CD14-positive monocyte (primary cell): Measurements from ENCODE around the gene VAMP3. TPM values are rescaled to one million over a fixed set of nuclear protein-coding genes. Genes with fewer than 3 reads are reported as not detected.

Experiments used
- DNase-seq, 3 donors: peaks; one replicate each; pipeline ENCODE4 v3.0.0-alpha.2; 2011 to 2022
- H2AFZ ChIP-seq: 2 replicates; pipeline ENCODE4 v1.6.0; 2012; ENCODE audit warnings: mild to moderate bottlenecking, low read depth, low read length, inconsistent platforms; ENCODE audit not compliant: insufficient read depth, poor library complexity, severe bottlenecking
- H3K27ac ChIP-seq, 2 donors: 1 replicate in 1 of 2; 2 replicates in 1 of 2; pipeline ENCODE4 v1.5.1; 2012 to 2013; ENCODE audit warnings: low read length in 2 of 2, control low read depth in 1 of 2, inconsistent platforms in 1 of 2, low read depth in 1 of 2, mild to moderate bottlenecking in 1 of 2
- H3K27me3 ChIP-seq, 2 donors: one replicate each; pipeline versions ENCODE4 v1.6.0 to v1.6.1; 2011 to 2013; ENCODE audit warnings: low read length in 2 of 2; ENCODE audit not compliant: control insufficient read depth in 2 of 2, insufficient read depth in 2 of 2
- H3K36me3 ChIP-seq, 2 donors: replicated peaks in 1 of 2; 1 replicate in 1 of 2; 2 replicates in 1 of 2; pipeline versions ENCODE4 v1.5.1 to v1.6.1; 2012 to 2013; ENCODE audit warnings: low read length in 2 of 2, control low read depth in 1 of 2, inconsistent platforms in 1 of 2, mild to moderate bottlenecking in 1 of 2; ENCODE audit not compliant: insufficient read depth in 2 of 2, control insufficient read depth in 1 of 2
- H3K4me1 ChIP-seq, 2 donors: 1 replicate in 1 of 2; 2 replicates in 1 of 2; pipeline versions ENCODE4 v1.5.1 to v1.6.1; 2012 to 2013; ENCODE audit warnings: low read length in 2 of 2, control low read depth in 1 of 2, inconsistent platforms in 1 of 2, mild to moderate bottlenecking in 1 of 2, moderate library complexity in 1 of 2; ENCODE audit not compliant: insufficient read depth in 2 of 2, control insufficient read depth in 1 of 2
- H3K4me2 ChIP-seq: replicated peaks from 2 replicates; pipeline ENCODE3; 2012; ENCODE audit warnings: low read length, moderate library complexity, mild to moderate bottlenecking; ENCODE audit not compliant: poor library complexity, severe bottlenecking; ENCODE audit errors: extremely low read depth
- H3K4me3 ChIP-seq, 3 experiments: fragments of 200-600 bp in 1 of 3; sonication (generic) in 1 of 3; replicated peaks in 1 of 3; 1 replicate in 2 of 3; 2 replicates in 1 of 3; pipeline ENCODE4 v1.5.1; 2011 to 2013; ENCODE audit warnings: low read length in 3 of 3, mild to moderate bottlenecking in 3 of 3, control low read depth in 2 of 3, low read depth in 2 of 3, inconsistent platforms in 1 of 3, moderate library complexity in 1 of 3
- H3K79me2 ChIP-seq: 2 replicates; pipeline ENCODE4 v1.6.0; 2012; ENCODE audit warnings: mild to moderate bottlenecking, control low read depth, inconsistent platforms, low read length, moderate library complexity; ENCODE audit not compliant: insufficient read depth
- H3K9ac ChIP-seq: 2 replicates; pipeline ENCODE4 v1.6.0; 2017; ENCODE audit warnings: low read length, mild to moderate bottlenecking; ENCODE audit not compliant: insufficient read depth, poor library complexity, severe bottlenecking
- H3K9me3 ChIP-seq, 2 donors: replicated peaks in 1 of 2; 1 replicate in 1 of 2; 2 replicates in 1 of 2; pipeline versions ENCODE4 v1.5.1 to v1.6.1; 2012 to 2013; ENCODE audit warnings: low read length in 2 of 2, control low read depth in 1 of 2; ENCODE audit not compliant: control insufficient read depth in 1 of 2, insufficient read depth in 1 of 2
- H4K20me1 ChIP-seq: 2 replicates; pipeline ENCODE4 v1.6.0; 2012; ENCODE audit warnings: mild to moderate bottlenecking, low read length, control low read depth, moderate library complexity; ENCODE audit not compliant: insufficient read depth
- H3K27ac Mint-ChIP-seq, 7 donors: one replicate each; pipeline ENCODE4 v1.8.0; 2020; ENCODE audit warnings: mild to moderate bottlenecking in 7 of 7, mixed read lengths in 7 of 7, moderate library complexity in 6 of 7, inconsistent platforms in 2 of 7
- H3K27me3 Mint-ChIP-seq, 3 donors: one replicate each; pipeline ENCODE4 v1.8.0; 2021 to 2022; ENCODE audit warnings: low read depth in 3 of 3, mild to moderate bottlenecking in 3 of 3, mixed read lengths in 3 of 3, moderate library complexity in 3 of 3, inconsistent platforms in 1 of 3
- H3K36me3 Mint-ChIP-seq, 2 donors: one replicate each; pipeline ENCODE4 v1.8.0; 2020; ENCODE audit warnings: mixed read lengths in 2 of 2, inconsistent platforms in 1 of 2, mild to moderate bottlenecking in 1 of 2
- H3K4me1 Mint-ChIP-seq: one replicate; pipeline ENCODE4 v1.8.0; 2020; ENCODE audit warnings: mild to moderate bottlenecking, mixed read lengths
- H3K4me3 Mint-ChIP-seq, 2 donors: one replicate each; pipeline ENCODE4 v1.8.0; 2020; ENCODE audit warnings: mild to moderate bottlenecking in 2 of 2, mixed read lengths in 2 of 2, moderate library complexity in 1 of 2
- H3K9me3 Mint-ChIP-seq, 7 donors: one replicate each; pipeline ENCODE4 v1.8.0; 2020 to 2022; ENCODE audit warnings: mixed read lengths in 7 of 7, mild to moderate bottlenecking in 6 of 7, moderate library complexity in 6 of 7, inconsistent platforms in 2 of 7
- CTCF ChIP-seq: fragments of 200-600 bp; IDR thresholded peaks from one replicate; pipeline ENCODE4 v1.8.0; 2022; ENCODE audit warnings: antibody characterized with exemption, mild to moderate bottlenecking
- WGBS: methylation state at CpG from one replicate; pipeline ENCODE4 v1.1.5; 2013; ENCODE audit warnings: missing lambda C conversion rate; ENCODE audit not compliant: insufficient coverage; 5-methylcytosine and 5-hydroxymethylcytosine counted together
- intact Hi-C, 2 donors: fragments of 100-400 bp; cut with micrococcal nuclease; formaldehyde crosslinking; loops; one replicate each; pipeline versions ENCODE4 v1.15.0 to v1.15.1; 2023
- polyA plus RNA-seq, 3 donors: library from polyadenylated mRNA; depleted of rRNA in 1 of 3; unstranded in 2 of 3; stranded (reverse) in 1 of 3; fragments of 300-500 nt in 2 of 3; fragments of >200 nt in 1 of 3; fragmentation: Illumina TruSeq in 2 of 3; gene quantifications; 1 replicate in 2 of 3; 2 replicates in 1 of 3; pipeline ENCODE4 v1.2.3, GENCODE V29; 2012 to 2021

The VAMP3 gene
- polyA plus RNA-seq, 3 donors, result 106 to 149 (median 138) TPM

GRCh38 chr1:7783826-7784491 lies 12.9 kb downstream of the VAMP3 start, which contains the start of gene PER3:
TSS of gene PER3 (plus strand) at chr1:7784291. CDS start at chr1:7784878, 587 bp downstream.
- 1% methylated on average over 89 of the region's 90 CpGs for WGBS

More at GRCh38 chr1:7783826-7784491, 12.9 kb downstream of the VAMP3 start, which contains the start of gene PER3:
- Mint-ChIP-seq H3K4me3 (peak within 1 kb of the TSS; percentile 81 to 82), H3K27me3 (peaks cover 0 to 6% (median 0%) of the 10 kb centered on the region in 3 donors), H3K9me3 (peaks cover 0 to 9% (median 4%) of the 10 kb centered on the region in 7 donors), H3K36me3 (peaks cover 13 to 20% of the 10 kb centered on the region in 2 donors), H3K4me1 (peaks cover 47% of the 10 kb centered on the region), H3K27ac (peak within 1 kb of the TSS; percentile 75 to 93 (median 85))
- Histone ChIP-seq H3K4me1 (peaks cover 41 to 53% of the 10 kb centered on the region in 2 donors), H3K4me2 (peak within 1 kb of the TSS; percentile 79), H3K36me3 (peaks cover 15 to 21% of the 10 kb centered on the region in 2 donors), H4K20me1 (peaks cover 5% of the 10 kb centered on the region), H3K9ac (peak within 1 kb of the TSS; percentile 56), H3K9me3 (peaks cover 0 to 5% of the 10 kb centered on the region in 2 donors), H3K79me2 (no peaks in the 10 kb centered on the region), H3K4me3 (peak within 1 kb of the TSS; percentile 29 to 72 (median 42)), H2AFZ (peak within 1 kb of the TSS; percentile 70), H3K27ac (peak within 1 kb of the TSS; percentile 57 to 69), H3K27me3 (no peaks in the 10 kb centered on the region)
- DNase-seq, result peak; percentile 97 to 98 (median 97)
- TF ChIP-seq CTCF, result no peak
- intact Hi-C loops, result loop anchor here (2.0 to 5.0 kb wide), 3 partner anchors 13 to 178 kb away; partner anchors contain the start of genes PARK7 (in 1 of the 2) and VAMP3 (in 1 of the 2)
